ENCODE data around the gene S100P. TPM values are rescaled to one million over a fixed set of nuclear protein-coding genes. Genes with fewer than 3 reads are reported as not detected.
A peak's percentile ranks its signal among the peaks of the same experiment; 100 is the strongest.

Gene S100P
- total RNA-seq, 2 donors from 2014 or later, result 137 to 547 TPM

GRCh38 chr4:6709230-6710114 lies 15.8 kb downstream of the S100P start, which contains the start of gene MRFAP1L1:
TSS of gene MRFAP1L1 (minus strand) at chr4:6709865. CDS start at chr4:6709629, 236 bp downstream.
- peaks cover 9% of the 10 kb centered on the region for H3K4me1 ChIP-seq
- H3K36me3 ChIP-seq, result no peaks in the 10 kb centered on the region
- TF ChIP-seq CTCF (IDR thresholded peaks at IDR 0.05), result no peak
- H3K9ac ChIP-seq (ENCODE audit: low read depth in 2 of 2, low read length in 2 of 2), result peak within 1 kb of the TSS; percentile 87 to 90
- intact Hi-C loops (cut with DNase I), result loop anchor here (10.0 kb wide), 1 partner anchor 275 kb away; no protein-coding TSS in a partner anchor
- peak within 1 kb of the TSS; percentile 88 for H3K27ac ChIP-seq
- DNase-seq, result peak; percentile 98
- no peaks in the 10 kb centered on the region for H3K9me3 ChIP-seq
- H3K4me3 ChIP-seq, result peak within 1 kb of the TSS; percentile 73
- no peaks in the 10 kb centered on the region for H3K27me3 ChIP-seq

- H3K4me1 ChIP-seq, result peaks cover 9% of the 10 kb centered on the region
- H3K9ac ChIP-seq (ENCODE audit: low read depth in 2 of 2, low read length in 2 of 2), result peak overlapping the region; percentile 48 to 90
- no peaks in the 10 kb centered on the region for H3K36me3 ChIP-seq
- peak overlapping the region; percentile 88 for H3K27ac ChIP-seq
- no peaks in the 10 kb centered on the region for H3K27me3 ChIP-seq
- no peaks in the 10 kb centered on the region for H3K9me3 ChIP-seq
- no peak for TF ChIP-seq CTCF (IDR thresholded peaks at IDR 0.05)
- intact Hi-C loops (cut with DNase I), result loop anchor here (10.0 kb wide), 1 partner anchor 275 kb away; no protein-coding TSS in a partner anchor
- no peak for DNase-seq
- H3K4me3 ChIP-seq, result peak overlapping the region; percentile 73
Measured at GRCh38 chr4:6710282-6710681, 16.6 kb downstream of the S100P start.

- intact Hi-C loops (cut with DNase I), result loop anchor here (10.0 kb wide), 1 partner anchor 274 kb away; no protein-coding TSS in a partner anchor
- peaks cover 9% of the 10 kb centered on the region for H3K4me1 ChIP-seq
- no peak overlapping the region for H3K9ac ChIP-seq (ENCODE audit: low read depth in 2 of 2, low read length in 2 of 2)
- H3K27me3 ChIP-seq, result no peaks in the 10 kb centered on the region
- no peak overlapping the region for H3K4me3 ChIP-seq
- no peaks in the 10 kb centered on the region for H3K9me3 ChIP-seq
- H3K27ac ChIP-seq, result no peak overlapping the region
- no peak for TF ChIP-seq CTCF (IDR thresholded peaks at IDR 0.05)
- H3K36me3 ChIP-seq, result no peaks in the 10 kb centered on the region
- DNase-seq, result no peak
Measured at GRCh38 chr4:6710996-6711395, 17.3 kb downstream of the S100P start.

- no peak for DNase-seq
- Histone ChIP-seq H3K9ac (ENCODE audit: low read depth in 2 of 2, low read length in 2 of 2) (no peak overlapping the region), H3K36me3 (no peaks in the 10 kb centered on the region), H3K27me3 (no peaks in the 10 kb centered on the region), H3K4me3 (no peak overlapping the region), H3K27ac (no peak overlapping the region), H3K9me3 (no peaks in the 10 kb centered on the region), H3K4me1 (no peaks in the 10 kb centered on the region)
- TF ChIP-seq CTCF (IDR thresholded peaks at IDR 0.05), result no peak
- intact Hi-C loops (cut with DNase I), result loop anchor here (2.0 to 10.0 kb wide), 3 partner anchors 72 to 357 kb away; no protein-coding TSS in a partner anchor
Measured at GRCh38 chr4:6714954-6715353, 21.3 kb downstream of the S100P start.

GRCh38 chr4:6715704-6716017 lies 22.0 kb downstream of the S100P start:
- Histone ChIP-seq H3K9ac (ENCODE audit: low read depth in 2 of 2, low read length in 2 of 2) (peak overlapping the region in 1 of 2 donors; percentile 96), H3K27me3 (no peaks in the 10 kb centered on the region), H3K4me3 (peak overlapping the region; percentile 77), H3K4me1 (no peaks in the 10 kb centered on the region), H3K27ac (peak overlapping the region; percentile 92), H3K9me3 (no peaks in the 10 kb centered on the region), H3K36me3 (no peaks in the 10 kb centered on the region)
- DNase-seq, result no peak
- no peak for TF ChIP-seq CTCF (IDR thresholded peaks at IDR 0.05)
- intact Hi-C loops (cut with DNase I), result loop anchor here (2.0 to 10.0 kb wide), 3 partner anchors 73 to 357 kb away; no protein-coding TSS in a partner anchor
